Measurements from ENCODE around the gene MISP3.

- no peak for TF ChIP-seq FOS (IDR thresholded peaks at IDR 0.05; ENCODE audit: extremely low read depth, insufficient read length)
- no peak for TF ChIP-seq CTCF (IDR thresholded peaks at IDR 0.05 in 2 of 3, conservative IDR thresholded peaks at IDR 0.05 in 1 of 3; ENCODE audit: insufficient read depth in 2 of 3, low read depth in 1 of 3, low read length in 3 of 3)
- no peak for TF ChIP-seq BRCA1 (IDR thresholded peaks at IDR 0.05)
- no peak for TF ChIP-seq BRCA1 (CRISPR knock-in tag; IDR thresholded peaks at IDR 0.05)
- no peak for TF ChIP-seq GATAD2A (IDR thresholded peaks at IDR 0.05)
- TF ChIP-seq POLR2A (conservative IDR thresholded peaks at IDR 0.05) = no peak
- no peak for TF ChIP-seq EZH2 (IDR thresholded peaks at IDR 0.05; ENCODE audit: borderline replicate concordance, low read depth, low read length)
- no peak for TF ChIP-seq CEBPB (tag; IDR thresholded peaks at IDR 0.05)
Observed at GRCh38 chr19:14063105-14063504, 9.5 kb upstream of the MISP3 start.
